Astrocyte of the hippocampus (primary cell): ENCODE measurements around the gene C2orf42.
"Not testable (repeated sequence)": the region's sequence is repeated elsewhere in the genome, so short reads cannot be mapped to it uniquely, and the experiment has no call there.

Experiments
- DNase-seq: peaks from one replicate; pipeline ENCODE4 v3.0.0; 2011; ENCODE audit warnings: low read depth, low spot score

C2orf42 gene

DNA sequence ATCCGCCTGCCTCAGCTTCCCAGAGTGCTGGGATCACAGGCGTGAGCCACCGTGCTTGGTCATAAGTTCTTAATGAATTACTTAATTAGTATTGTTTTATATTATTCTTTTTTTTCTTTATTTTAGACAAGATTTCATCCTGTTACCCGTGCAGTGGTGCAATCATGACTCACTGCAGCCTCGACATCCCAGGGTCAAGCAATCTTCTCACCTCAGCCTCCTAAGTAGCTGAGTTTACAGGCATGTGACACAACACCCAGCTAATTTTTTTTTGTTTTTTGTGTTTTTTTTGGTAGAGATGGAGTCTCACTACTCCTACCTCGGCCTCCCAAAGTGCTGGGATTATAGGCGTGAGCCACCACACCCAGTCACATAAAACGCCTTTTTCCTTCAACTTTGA lies 17.3 kb downstream of the C2orf42 start:
- no peak for DNase-seq

DNA sequence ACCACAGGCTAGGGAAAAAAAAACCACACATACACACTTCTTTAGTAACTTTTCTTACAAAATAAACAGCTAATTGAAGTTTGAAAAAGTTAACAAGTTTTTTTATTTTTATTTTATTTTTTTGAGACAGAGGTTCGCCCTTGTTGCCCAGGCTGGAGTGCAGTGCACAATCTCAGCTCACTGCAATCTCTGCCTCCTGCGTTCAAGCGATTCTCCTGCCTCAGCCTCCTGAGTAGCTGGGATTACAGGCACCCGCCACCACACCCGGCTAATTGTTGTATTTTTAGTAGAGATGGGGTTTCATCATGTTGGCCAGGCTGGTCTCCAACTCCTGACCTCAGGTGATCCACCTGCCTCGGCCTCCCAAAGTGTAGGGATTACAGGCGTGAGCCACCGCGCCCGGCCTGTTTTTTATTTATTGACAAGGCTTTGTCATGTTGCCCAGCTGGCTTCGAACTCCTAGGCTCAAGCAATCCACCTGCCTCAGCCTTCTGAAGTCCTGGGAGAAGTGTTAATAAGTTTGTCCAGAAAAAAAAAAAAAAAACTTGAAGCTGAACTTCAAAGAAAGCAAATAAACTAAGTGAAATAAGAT lies 21.1 kb downstream of the C2orf42 start:
- DNase-seq = not testable (repeated sequence)

DNA sequence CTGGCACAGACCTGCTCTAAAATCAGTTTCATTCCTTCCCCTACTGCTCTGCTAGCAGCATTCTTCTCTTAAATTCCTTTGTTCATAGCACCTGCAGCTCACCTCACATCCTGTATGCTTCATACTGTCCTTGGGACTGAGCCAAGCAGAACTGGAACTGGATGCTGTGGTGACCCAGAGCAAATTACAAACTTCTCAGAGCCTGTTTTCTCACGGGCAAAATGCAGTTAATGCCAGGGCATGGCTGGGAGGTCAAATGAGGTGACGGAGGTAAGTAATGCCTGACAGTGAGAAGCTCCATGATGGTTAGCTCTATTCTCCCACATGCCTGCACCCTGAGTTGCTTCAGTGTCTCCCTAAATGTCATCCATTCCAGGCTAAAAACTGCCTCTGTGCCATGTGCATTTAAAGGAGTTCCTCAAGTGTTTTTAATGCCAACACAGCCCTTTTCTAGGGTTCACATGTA lies 29.7 kb downstream of the C2orf42 start:
- peak; percentile 13 for DNase-seq

DNA sequence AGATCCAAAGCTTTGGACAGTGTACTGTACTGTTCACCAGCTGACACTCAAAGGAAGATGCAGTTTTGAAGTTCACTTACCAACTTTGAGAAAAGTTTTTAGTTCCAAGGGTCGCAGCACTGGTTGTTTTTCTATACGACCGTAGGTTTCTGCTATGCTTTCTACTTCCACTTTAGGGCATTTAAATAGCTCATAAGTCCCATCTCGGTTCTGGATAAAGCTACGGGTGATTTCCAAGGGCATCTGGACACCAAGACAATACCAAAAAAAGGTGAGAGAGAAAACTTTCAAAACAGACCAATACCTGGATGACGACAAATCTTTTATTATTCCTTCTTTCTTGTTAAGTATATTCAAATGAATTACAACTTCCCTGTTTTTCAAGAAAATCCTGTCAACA lies 30.3 kb downstream of the C2orf42 start:
- no peak for DNase-seq

DNA sequence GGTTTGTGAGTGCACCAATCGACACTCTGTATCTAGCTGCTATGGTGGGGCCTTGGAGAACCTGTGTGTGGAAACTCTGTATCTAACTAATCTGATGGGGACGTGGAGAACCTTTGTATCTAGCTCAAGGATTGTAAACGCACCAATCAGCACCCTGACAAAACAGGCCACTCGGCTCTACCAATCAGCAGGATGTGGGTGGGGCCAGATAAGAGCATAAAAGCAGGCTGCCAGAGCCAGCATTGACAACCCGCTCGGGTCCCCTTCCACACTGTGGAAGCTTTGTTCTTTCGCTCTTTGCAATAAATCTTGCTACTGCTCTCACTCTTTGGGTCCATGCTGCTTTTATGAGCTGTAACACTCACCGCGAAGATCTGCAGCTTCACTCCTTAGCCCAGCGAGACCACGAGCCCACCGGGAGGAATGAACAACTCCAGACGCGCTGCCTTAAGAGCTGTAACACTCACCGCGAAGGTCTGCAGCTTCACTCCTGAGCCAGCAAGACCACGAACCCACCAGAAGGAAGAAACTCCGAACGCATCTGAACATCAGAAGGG lies 41.6 kb downstream of the C2orf42 start:
- not testable (repeated sequence) for DNase-seq

DNA sequence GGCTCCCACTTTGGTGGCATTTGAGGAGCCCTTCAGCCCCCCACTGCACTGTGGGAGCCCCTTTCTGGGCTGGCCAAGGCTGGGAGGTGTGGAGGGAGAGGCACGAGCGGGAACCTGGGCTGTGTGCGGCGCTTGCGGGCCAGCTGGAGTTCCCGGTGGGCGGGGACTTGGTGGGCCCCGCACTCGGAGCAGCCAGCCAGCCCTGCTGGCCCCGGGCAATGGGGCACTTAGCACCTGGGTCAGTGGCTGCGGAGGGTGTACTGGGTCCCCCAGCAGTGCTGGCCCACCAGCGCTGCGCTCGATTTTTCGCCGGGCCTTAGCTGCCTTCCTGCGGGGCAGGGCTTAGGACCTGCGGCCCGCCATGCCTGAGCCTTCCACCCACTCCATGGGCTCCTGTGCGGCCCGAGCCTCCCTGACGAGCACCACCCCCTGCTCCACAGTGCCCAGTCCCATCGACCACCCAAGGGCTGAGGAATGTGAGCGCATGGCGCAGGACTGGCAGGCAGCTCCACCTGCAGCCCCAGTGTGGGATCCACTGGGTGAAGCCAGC lies 42.5 kb downstream of the C2orf42 start:
- DNase-seq = not testable (repeated sequence)

DNA sequence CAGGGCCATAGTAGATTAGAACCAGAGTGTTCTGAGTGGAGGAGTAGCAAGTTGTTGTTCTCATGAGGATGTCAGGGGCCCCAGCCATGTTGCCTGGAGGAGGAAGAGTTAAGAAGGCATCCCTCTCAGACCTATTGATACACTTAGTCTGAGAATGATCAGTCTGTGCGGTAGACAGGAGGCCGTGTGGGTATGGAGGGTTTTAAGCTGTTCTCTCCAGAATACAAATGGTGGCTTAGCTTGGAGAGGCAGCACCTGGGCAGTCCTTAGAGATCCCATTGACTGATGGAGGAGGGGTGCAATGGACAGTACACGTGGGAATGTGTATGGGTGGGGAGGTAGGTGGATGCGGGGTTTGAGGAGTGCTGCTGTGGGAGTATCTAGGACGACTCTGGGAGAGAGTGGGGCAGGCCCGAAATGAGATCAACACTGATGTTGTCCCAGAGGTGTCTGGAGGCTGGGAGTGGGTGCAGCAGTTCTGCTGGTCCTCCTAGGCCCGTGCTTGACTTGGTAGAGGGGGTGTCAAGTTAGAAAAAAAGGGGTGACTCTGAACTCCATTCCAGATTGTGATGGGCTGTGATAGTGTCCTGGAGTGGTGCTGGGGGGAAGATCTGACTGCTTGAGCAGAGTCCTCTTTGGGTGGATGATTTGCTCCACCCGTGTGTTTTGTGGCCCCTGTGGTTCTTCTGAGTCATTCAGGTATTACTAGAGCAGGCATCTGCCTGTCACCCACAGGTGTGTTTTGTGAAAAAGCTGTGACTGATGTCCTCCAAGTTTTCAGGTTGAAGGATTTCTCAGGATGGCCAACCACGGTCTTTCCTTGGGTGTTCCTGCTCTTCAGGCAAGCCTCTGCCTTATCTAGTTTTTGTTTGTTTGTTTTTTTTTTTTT lies 44.7 kb downstream of the C2orf42 start:
- DNase-seq = no peak

DNA sequence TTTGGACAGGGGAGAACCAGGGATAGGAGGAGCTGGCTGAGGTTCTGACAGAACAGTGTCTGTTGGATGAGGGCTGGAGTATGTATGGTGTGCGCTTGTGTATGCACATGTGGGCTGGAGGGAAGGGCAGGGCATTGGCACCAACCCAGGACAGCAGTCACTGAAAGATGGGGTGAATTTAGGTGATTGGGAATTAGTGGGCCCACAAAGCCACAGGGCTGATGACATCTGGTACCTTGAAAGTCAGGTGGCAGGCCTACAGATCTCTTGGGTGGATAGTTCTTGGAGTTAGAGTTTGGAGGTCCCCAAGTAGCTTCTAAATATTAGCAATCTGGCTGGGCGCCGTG lies 45.7 kb downstream of the C2orf42 start:
- DNase-seq = no peak

DNA sequence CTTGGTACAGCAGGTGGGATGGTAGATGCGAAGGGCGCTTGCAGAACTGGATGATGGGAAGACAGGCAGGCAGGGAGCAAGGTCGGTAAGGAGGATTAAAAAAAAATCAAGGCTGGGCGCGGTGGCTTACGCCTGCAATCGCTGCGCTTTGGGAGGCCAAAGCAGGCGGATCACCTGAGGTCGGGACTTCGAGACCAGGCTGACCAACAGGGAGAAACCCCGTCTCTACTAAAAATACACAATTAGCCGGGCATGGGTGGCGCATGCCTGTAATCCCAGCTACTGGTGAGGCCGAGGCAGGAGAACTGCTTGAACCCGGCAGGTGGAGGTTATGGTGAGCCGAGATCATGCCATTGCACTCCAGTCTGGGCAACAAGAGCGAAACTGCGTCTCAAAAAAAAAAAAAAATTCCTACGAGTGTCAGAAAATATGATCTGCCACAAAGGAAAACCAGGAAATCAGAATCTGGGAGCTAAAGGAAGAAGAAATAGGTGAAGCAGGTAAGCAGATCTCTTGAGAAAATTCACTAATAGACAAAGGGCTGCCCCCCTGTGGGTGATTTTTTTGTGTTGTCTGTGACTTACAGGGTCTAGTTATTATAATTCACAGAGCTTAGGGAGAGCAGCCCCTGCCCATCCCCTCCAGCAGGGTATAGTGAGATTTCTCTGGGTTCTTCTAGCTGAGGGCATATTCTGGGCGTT lies 46.2 kb downstream of the C2orf42 start:
- DNase-seq = no peak

DNA sequence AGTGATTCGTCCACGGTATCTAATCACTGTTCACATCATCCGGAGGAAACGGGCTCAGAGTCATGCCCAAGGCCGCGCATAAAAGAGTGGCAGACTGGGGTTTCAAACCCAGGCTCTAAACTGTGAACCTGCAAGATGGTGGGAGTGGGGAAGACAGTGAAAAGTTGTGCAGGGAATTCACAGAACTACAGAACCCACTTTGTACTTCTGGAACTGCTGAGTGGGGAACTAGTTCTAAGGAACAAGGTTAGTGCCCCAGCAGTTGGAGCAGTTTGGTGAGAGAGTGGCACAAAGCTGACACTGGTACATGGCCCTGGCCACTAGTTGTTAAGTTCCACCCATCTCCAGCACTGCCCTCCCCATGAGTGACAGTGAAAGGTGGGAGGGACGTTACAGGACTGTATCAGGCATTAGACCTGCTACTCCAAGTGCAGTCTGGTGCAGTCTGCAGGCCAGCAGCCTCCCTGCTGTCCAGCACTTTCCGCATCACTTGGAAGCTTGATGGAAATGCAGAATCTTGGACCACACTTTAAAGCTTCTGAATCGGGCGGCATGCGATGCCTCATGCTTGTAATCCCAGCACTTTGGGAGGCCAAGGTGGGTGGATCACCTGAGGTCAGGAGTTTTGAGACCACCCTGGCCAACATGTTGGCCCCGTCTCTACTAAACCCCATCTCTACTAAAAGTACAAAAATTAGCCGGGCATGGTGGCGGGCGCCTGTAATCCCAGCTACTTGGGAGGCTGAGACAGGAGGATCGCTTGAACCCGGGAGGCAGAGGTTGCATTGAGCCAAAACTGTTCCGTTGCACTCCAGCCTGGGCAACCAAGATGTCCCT lies 47.3 kb downstream of the C2orf42 start:
- peak; percentile 61 for DNase-seq

DNA sequence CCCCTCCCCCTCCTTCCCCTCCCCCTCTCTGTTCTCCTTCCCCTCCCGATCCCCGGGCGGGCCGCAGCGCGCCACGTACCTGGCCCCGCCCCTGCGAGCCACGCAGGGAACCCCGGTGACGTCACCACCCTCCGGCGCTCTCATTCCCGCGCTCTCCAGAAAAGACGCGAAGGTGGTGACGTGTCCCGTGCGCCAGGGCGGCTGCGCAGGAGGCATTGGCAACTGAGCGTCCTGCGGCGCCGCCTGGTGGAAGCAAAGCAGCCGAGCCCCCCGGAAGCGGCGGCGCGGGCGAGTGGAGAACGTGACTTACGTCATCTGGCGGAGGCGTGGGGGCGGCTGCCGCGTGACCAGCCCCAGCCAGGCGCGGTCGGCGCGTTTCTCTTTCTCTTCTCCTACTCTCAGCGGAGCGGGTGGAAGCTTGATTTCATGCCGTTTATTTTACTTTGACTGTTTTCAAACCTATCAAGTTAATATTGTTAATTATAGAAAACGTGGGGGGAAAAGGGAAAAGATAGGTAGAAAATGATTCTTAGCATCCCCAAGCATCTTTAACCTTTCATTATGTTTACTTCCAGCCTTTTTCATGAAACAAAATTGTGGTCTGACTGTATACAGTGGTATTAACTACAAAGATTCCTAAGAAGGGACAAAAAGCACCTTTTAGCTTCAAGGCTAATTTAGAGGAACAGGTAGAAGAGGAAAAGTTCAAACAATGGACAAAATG lies 48.1 kb downstream of the C2orf42 start:
- peak; percentile 100 for DNase-seq

DNA sequence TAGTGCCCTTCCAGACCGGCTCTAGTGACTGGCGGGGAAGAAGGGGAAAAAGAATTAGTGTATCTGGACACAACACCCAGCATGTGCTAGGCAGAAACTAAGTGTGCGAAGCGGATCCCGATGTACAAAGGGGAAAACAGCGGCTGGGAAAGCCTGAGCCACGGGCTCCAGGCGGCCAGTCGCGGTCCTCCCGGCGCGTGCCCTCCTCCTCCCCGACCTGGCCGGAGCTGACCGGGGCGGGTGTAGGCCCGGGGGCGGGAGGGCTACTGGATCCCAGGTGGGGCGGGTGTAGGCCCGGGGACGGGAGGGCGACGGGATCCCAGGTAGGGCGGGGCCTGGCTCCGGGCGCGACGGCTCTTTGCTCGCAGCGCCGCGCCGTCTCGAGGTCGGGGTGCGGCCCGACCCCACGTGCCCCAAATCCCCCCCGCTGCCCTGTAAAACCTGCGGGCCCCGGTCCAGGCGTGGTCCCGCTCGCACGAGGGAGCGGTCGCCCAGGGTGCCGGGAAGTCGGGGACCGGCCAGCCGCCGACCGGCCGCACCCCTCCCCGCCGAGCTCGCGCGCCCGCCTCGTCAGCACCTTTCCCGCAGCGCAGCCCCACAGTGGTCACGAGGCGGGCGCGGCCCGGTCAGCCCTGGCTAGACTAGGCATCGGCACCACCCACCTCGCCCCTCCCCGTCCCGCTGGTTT lies 48.8 kb downstream of the C2orf42 start:
- DNase-seq = no peak

DNA sequence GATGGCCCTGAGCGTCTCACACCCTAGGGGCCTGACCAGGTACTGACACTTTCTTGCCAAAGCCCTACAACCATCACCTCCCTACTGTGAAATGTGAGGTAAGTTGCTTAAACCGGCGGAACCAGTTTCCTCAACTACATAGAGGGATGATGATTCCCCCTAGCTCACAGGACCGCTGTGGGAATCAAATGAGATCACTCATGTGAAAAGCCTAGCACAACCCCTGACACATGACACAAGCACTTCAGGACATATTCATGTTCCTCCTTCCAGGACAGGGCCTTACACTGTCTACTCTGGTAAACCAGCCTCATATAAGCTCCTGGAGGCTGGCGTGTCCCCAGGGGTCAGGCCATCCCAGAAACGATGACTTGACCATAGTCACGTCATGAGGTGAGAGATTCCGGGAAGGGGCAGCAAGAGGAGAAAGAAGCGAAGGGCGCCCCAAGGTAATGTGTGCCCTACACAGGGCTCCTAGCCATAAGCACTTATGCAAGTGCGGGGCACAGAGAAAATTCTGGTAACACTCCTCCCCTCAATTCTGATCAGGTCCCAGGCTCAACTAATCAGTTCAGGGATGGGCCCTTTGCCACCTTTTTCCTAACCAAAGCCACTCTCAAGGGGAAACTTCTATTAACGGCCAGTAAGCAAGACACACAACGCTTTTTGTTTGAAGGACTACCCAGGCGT lies 49.5 kb downstream of the C2orf42 start:
- peak; percentile 38 for DNase-seq

DNA sequence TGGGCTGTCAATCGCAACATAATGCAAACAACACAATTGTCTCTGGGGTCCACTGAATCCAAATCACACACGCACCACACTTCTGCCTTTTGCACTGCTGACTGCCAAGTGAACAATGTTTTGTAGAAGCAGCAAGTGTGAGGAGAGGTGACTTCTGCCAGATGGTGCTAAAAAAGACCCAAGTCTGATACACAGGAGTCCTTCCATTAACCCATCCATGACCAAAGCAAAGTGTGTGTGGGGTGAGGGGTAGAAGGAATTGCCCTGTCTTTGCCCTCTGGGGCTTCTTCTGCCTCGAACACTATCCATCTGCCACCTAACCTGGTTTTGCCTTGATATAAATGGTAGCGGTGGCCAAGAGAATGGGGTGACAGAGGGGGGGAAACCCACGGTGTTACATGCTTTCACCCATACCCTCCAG lies 50.0 kb downstream of the C2orf42 start:
- DNase-seq = no peak

DNA sequence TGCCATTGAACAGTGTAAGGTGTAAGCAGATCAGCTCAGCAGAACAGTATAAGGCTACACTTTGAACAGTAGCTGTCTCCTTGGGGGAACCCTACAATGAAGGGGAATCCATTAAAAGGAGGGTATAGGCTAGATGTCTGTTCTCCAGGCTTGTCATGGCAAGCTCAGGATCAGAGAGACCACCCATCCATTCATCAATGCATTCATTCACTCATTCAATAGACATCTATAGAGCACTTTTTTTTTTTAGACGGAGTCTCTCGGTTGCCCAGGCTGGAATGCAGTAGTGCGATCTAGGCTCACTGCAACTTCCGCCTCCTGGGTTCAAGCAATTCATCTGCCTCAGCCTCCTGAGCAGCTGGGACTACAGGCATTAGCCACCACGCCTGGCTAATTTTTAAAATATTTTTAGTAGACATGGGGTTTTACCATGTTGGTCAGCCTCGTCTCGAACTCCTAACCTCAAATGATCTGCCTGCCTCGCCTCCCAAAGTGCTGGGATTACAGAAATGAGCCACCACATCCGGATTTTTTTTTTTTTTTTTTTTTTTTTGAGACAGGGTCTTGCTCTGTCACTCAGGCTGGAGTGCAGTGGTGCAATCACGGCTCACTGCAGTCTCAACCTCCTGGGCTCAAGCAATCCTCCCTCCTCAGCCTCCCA lies 56.4 kb downstream of the C2orf42 start:
- DNase-seq = not testable (repeated sequence)

DNA sequence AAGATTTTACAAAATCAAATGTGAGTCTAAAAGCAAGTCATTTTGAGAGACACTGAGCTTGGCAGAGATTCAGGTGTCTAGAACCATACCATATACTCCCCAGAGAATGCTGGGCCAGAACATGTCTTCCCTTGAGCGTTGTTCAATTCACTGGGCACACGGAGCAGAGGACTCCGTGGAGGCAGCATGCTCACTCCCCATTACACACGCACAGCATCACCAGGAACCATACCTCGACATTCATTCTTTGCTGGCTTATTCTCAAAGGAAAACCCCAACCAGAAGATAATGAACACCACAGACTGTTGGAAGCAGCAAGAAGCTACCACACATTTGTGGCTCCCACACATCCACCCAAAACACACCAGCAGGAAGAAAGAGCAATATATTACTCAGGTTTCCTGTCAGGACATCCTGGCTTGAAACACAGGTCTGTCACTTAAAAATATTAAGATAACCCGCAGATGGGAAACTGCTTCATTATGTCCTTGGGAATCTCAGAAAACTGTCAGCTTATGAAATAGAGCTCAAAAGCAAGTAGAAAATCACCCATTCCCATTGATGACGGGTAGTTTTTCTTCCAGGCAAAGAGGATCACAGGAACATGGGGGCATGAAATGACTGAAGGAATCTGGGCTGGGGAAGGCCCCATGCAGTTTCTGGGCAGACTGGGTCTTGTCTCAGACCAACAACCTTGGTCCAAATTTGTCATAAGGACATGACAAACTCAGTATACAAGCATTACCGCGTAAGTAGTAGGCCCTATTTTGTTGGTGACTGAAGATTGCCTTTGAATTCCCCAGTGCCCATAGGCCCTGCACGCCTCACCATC lies 57.1 kb downstream of the C2orf42 start:
- DNase-seq = peak; percentile 63

DNA sequence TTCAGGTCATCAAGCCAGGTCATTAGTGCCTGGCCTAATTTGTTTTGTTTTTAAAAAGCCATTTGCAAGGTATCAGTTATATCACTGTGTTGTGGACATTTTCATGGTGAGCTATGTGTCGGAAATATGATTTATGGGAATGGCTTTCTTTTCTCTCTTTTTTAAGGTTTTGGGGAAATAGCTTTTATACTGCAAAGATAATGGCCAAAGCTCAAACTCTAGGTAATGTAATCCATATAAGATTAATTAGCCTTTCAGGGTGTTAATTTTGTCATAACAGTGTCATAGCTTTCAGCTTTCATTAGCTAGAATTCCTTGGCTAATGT lies 57.7 kb downstream of the C2orf42 start:
- DNase-seq = no peak
